ENCODE measurements around the gene COL19A1.

Gene COL19A1

DNA sequence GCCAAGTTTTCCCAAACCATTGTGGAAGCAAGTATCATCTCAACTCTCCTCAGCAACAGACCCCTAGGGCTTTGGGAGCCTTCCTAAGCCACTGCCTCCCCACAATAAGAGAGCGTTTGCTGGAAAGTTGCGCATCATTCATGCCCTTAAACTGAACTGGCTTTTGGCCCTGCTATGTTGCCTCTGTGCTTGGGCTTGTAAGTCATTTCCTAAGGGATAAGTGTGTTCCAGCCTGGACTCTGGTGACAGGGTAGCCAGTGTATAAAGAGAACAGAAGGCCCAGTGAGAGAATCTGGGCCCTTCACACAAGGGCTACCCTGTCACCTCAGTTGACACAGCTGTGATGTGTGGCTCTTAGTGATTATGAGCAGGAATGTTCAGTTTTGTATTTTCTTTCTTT, 358.7 kb downstream of the COL19A1 start:
- H3K4me3 ChIP-seq (ENCODE audit: low read length) = no peak overlapping the region
- no peak for DNase-seq (ENCODE audit: low read depth)
- TF ChIP-seq, protein P1, sequence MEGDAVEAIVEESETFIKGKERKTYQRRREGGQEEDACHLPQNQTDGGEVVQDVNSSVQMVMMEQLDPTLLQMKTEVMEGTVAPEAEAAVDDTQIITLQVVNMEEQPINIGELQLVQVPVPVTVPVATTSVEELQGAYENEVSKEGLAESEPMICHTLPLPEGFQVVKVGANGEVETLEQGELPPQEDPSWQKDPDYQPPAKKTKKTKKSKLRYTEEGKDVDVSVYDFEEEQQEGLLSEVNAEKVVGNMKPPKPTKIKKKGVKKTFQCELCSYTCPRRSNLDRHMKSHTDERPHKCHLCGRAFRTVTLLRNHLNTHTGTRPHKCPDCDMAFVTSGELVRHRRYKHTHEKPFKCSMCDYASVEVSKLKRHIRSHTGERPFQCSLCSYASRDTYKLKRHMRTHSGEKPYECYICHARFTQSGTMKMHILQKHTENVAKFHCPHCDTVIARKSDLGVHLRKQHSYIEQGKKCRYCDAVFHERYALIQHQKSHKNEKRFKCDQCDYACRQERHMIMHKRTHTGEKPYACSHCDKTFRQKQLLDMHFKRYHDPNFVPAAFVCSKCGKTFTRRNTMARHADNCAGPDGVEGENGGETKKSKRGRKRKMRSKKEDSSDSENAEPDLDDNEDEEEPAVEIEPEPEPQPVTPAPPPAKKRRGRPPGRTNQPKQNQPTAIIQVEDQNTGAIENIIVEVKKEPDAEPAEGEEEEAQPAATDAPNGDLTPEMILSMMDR (IDR thresholded peaks at IDR 0.05; ENCODE audit: insufficient read depth, low read depth, low read length, missing control alignments) = no peak

GRCh38 chr6:70231311-70231710, 365.0 kb downstream of the COL19A1 start:
- TF ChIP-seq, protein P1 (IDR thresholded peaks at IDR 0.05; ENCODE audit: insufficient read depth, low read depth, low read length, missing control alignments) = no peak
- H3K4me3 ChIP-seq (ENCODE audit: low read length) = no peak overlapping the region
- DNase-seq (ENCODE audit: low read depth) = no peak

DNA sequence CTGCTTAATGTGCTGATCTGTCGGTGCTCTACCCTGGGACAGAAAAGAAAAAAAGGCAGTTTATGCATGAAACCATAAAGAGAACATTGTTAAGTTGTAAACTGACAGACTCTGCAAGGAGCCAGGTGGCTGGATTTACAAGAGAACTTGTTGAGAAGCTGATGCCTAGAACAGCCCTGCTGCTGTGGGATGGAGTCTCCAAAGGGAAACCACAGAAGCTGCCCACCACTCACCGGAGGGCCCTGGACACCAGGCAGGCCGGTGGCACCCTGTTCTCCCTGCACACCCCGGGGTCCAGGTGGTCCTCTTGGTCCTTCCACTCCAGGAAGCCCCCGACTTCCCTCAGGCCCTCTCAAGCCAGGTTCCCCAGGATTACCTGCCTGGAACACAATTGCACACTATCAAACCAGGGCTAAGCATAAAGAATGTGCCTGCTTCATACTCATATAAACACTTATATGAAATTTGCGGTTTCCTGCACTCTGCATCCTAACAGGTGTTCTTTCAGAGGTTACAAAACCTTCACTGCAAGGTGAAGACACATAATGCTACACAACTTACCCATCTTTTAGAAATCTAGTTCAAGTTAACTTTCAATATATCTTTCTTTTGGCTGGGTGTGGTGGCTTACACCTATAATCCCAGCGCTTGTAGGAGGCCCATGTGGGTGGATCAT, 368.3 kb downstream of the COL19A1 start:
- TF ChIP-seq, protein P1 (IDR thresholded peaks at IDR 0.05; ENCODE audit: insufficient read depth, low read depth, low read length, missing control alignments) = no peak
- no peak for DNase-seq (ENCODE audit: low read depth)
- no peak overlapping the region for H3K4me3 ChIP-seq (ENCODE audit: low read length)

- TF ChIP-seq, protein P1 (IDR thresholded peaks at IDR 0.05; ENCODE audit: insufficient read depth, low read depth, low read length, missing control alignments) = no peak
- H3K4me3 ChIP-seq (ENCODE audit: low read length) = no peak overlapping the region
- no peak for DNase-seq (ENCODE audit: low read depth)
Observed at GRCh38 chr6:70236343-70236742, 370.0 kb downstream of the COL19A1 start.

GRCh38 chr6:70241031-70241430, 374.7 kb downstream of the COL19A1 start:
- H3K4me3 ChIP-seq (ENCODE audit: low read length) = no peak overlapping the region
- TF ChIP-seq, protein P1 (IDR thresholded peaks at IDR 0.05; ENCODE audit: insufficient read depth, low read depth, low read length, missing control alignments) = no peak
- DNase-seq (ENCODE audit: low read depth) = no peak

DNA sequence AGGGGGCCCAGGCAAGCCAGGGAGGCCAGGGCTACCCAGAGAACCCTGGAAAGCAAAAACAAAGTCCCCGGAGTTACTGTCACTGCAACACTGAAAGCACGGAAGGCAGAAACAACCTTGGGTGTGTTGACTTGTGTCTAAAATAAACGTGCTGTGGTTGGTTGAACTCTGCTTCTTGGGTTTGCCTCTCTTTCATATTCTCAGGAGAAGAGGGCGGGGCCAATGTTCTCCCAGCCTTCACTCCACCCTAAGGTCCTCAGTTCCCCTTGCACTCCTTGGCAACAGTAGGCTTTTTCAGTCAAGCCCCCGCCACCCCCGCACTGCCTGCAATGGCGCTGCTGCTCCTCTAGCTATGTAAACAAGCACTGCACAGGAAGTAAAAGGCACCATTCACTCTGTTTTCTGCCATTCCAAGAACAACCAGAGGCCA, 375.6 kb downstream of the COL19A1 start:
- TF ChIP-seq, protein P1 (IDR thresholded peaks at IDR 0.05; ENCODE audit: insufficient read depth, low read depth, low read length, missing control alignments) = no peak
- H3K4me3 ChIP-seq (ENCODE audit: low read length) = no peak overlapping the region
- no peak for DNase-seq (ENCODE audit: low read depth)

DNA sequence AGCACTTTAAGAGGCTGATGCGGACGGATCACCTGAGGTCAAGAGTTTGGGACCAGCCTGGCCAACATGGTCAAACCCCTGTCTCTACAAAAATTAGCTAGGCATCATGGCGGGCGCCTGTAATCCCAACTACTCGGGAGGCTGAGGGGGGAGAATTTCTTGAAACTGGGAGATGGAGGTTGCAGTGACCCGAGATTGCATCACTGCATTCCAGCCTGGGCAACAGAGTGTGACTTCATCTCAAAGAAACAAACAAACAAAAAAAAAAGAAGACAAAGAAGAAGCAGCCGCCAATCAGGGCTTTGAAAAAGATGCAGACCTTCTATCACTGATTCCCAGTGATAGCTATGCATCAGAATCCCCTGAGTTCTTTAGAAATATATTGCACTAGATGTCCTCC, 379.8 kb downstream of the COL19A1 start:
- TF ChIP-seq, protein P1 (IDR thresholded peaks at IDR 0.05; ENCODE audit: insufficient read depth, low read depth, low read length, missing control alignments) = no peak
- no peak for DNase-seq (ENCODE audit: low read depth)
- H3K4me3 ChIP-seq (ENCODE audit: low read length) = no peak overlapping the region
